ENCODE results near the gene MRAP2.

MRAP2 gene

DNA sequence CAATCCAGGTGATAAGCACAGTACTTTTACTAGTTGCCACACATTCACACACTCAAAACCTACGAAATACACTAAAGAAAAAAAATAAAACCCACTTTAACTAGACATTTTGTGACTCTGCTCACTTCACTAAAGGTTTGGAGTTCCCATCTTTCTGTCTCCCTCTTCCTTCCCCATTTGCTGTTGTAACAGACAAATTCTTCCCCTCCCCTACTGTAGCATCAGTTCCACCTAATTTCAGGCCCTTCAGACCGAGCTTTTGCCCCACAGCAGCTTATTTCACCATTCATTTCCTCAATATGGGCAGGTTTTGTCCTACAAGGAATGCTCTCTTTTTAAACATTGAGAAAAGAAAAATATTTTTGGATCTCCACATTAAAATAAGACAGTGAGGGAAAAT is 31.3 kb upstream of the MRAP2 start:
- no peak for DNase-seq (ENCODE audit: low read depth)
- TF ChIP-seq, protein P1, sequence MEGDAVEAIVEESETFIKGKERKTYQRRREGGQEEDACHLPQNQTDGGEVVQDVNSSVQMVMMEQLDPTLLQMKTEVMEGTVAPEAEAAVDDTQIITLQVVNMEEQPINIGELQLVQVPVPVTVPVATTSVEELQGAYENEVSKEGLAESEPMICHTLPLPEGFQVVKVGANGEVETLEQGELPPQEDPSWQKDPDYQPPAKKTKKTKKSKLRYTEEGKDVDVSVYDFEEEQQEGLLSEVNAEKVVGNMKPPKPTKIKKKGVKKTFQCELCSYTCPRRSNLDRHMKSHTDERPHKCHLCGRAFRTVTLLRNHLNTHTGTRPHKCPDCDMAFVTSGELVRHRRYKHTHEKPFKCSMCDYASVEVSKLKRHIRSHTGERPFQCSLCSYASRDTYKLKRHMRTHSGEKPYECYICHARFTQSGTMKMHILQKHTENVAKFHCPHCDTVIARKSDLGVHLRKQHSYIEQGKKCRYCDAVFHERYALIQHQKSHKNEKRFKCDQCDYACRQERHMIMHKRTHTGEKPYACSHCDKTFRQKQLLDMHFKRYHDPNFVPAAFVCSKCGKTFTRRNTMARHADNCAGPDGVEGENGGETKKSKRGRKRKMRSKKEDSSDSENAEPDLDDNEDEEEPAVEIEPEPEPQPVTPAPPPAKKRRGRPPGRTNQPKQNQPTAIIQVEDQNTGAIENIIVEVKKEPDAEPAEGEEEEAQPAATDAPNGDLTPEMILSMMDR (IDR thresholded peaks at IDR 0.05; ENCODE audit: insufficient read depth, low read depth, low read length, missing control alignments), result no peak

DNA sequence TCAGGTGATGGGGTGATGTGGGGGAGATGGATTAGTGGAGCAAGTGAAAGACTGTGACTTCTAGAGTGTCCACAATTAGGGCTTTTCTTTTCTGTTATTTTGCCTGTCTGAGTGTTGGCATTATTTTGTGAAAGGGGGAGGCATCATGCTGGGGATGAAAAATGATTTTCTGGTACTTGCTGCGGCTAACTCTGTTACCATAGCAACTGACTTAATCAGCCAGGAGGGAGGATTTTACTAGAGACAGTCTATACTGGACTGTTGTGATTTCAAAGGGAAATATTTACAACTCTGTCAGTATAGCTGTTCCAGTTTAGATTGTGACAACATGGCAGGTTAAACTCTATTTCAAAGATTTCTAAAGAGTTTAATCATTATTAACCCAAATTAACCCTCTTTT is 30.4 kb upstream of the MRAP2 start:
- TF ChIP-seq, protein P1 (IDR thresholded peaks at IDR 0.05; ENCODE audit: insufficient read depth, low read depth, low read length, missing control alignments), result no peak
- DNase-seq (ENCODE audit: low read depth), result no peak
- H3K4me3 ChIP-seq (ENCODE audit: low read depth, low read length), result no peak overlapping the region

More for the DNA sequence above, 31.3 kb upstream of the MRAP2 start:
- H3K4me3 ChIP-seq (ENCODE audit: low read depth, low read length), result no peak overlapping the region

DNA sequence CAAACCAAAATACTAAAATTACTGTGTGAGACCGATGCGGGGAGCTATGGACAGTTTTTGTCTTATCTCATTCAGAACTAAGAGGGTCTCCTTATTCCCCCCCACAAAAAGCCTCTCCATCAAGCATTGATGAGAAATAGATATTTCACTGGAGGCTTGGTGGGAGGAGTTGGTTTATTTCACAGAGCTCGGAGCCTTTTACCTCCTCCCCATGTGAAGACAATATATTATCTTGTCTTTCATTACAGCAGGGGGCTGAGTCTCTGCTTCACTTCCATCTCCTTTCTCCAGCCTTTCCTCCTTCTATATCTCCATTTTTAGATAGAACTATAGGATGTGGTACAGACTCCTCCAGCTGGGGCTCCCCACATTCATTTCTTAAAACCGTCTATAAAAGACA is 29.9 kb upstream of the MRAP2 start:
- no peak for DNase-seq (ENCODE audit: low read depth)
- no peak overlapping the region for H3K4me3 ChIP-seq (ENCODE audit: low read depth, low read length)
- TF ChIP-seq, protein P1 (IDR thresholded peaks at IDR 0.05; ENCODE audit: insufficient read depth, low read depth, low read length, missing control alignments), result no peak

DNA sequence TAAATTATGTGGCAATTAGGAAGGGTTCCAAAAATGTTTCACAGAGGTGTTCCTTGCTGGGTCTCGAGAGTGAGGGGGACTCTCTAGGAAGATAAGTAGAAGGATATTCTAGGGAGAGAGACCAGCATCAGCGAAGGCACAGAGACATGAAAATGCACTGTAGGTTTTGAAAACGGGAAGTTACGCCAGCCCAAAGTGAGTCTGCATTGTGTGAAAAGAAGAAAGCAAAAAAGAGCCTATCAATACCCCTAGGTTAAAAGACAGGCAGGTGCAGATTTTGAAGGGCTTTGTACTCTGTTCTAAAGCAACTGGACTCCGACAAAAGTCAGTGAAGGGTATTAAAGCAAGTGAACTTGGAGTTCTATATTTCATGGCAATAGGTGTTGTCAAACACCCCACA is 25.7 kb upstream of the MRAP2 start:
- TF ChIP-seq, protein P1 (IDR thresholded peaks at IDR 0.05; ENCODE audit: insufficient read depth, low read depth, low read length, missing control alignments), result no peak
- DNase-seq (ENCODE audit: low read depth), result no peak
- H3K4me3 ChIP-seq (ENCODE audit: low read depth, low read length), result no peak overlapping the region

DNA sequence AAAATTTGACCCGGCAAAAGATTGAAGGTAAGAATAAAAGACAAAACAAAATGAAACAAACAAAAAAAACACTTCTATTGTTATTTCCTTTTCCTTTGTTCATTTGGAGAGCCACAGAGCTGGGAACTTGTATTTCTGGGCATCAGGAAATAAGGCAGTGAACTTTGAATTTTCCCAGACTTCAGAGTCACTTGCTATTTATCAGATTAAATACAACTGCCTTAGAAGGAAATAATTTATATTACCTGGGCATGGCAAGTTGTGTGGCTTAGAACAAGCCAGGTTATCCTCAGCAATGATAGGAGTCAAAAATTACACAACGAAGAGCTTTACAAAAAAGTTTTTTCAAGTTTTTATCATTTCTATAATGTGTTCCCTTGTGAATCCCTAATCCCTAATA is 20.2 kb upstream of the MRAP2 start:
- no peak overlapping the region for H3K4me3 ChIP-seq (ENCODE audit: low read depth, low read length)
- TF ChIP-seq, protein P1 (IDR thresholded peaks at IDR 0.05; ENCODE audit: insufficient read depth, low read depth, low read length, missing control alignments), result no peak
- DNase-seq (ENCODE audit: low read depth), result no peak

DNA sequence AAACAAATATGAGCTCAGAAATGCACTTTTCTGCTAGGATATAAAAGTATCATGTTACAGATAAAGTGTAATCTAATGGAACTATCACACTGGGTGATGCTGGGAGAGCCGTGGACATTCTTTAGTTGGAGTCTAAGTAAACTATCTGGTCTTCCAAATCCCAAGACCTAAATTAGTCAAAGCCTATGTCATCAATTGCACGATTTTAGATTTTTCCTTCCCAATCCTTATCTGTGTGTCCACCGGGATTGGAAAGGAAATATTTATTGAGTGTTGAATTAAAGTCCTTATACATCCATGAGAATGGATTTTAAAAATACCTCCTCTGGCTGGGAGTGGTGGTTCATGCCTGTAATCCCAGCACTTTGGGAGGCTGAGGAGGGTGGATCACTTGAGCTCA is 19.6 kb upstream of the MRAP2 start:
- H3K4me3 ChIP-seq (ENCODE audit: low read depth, low read length), result no peak overlapping the region
- TF ChIP-seq, protein P1 (IDR thresholded peaks at IDR 0.05; ENCODE audit: insufficient read depth, low read depth, low read length, missing control alignments), result no peak
- DNase-seq (ENCODE audit: low read depth), result no peak

DNA sequence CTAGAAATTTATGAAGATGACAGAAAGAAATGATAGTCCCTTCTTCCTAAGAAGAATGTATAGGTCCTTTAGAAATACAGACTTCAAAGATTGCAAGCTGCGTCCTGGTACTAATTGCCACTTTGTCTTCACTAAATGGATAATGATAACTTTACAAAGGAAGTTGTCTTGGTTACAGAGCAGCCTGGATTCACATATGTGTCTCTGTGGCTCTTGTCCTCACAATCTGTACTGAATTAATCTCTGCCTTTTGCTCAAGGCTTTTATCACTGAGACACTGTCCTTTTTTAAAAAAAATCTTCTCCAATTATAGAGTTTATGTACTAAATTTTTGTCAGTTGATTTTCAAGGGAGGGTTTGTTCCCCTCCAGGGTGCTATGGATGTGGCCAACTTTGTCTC is 17.5 kb upstream of the MRAP2 start:
- DNase-seq (ENCODE audit: low read depth), result no peak
- no peak overlapping the region for H3K4me3 ChIP-seq (ENCODE audit: low read depth, low read length)
- TF ChIP-seq, protein P1 (IDR thresholded peaks at IDR 0.05; ENCODE audit: insufficient read depth, low read depth, low read length, missing control alignments), result no peak
